ENCODE results near the gene AMBP.

The AMBP gene

GRCh38 chr9:114031948-114032840 is 45.9 kb downstream of the AMBP start:
- TF ChIP-seq, protein P1, sequence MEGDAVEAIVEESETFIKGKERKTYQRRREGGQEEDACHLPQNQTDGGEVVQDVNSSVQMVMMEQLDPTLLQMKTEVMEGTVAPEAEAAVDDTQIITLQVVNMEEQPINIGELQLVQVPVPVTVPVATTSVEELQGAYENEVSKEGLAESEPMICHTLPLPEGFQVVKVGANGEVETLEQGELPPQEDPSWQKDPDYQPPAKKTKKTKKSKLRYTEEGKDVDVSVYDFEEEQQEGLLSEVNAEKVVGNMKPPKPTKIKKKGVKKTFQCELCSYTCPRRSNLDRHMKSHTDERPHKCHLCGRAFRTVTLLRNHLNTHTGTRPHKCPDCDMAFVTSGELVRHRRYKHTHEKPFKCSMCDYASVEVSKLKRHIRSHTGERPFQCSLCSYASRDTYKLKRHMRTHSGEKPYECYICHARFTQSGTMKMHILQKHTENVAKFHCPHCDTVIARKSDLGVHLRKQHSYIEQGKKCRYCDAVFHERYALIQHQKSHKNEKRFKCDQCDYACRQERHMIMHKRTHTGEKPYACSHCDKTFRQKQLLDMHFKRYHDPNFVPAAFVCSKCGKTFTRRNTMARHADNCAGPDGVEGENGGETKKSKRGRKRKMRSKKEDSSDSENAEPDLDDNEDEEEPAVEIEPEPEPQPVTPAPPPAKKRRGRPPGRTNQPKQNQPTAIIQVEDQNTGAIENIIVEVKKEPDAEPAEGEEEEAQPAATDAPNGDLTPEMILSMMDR (IDR thresholded peaks at IDR 0.05; ENCODE audit: low read depth, low read length, missing control alignments): no peak
- no peak overlapping the region for H3K4me3 ChIP-seq (replicated peaks; ENCODE audit: low read depth, low read length)
- DNase-seq (ENCODE audit: extremely low read depth, low read depth): no peak

- TF ChIP-seq, protein P1 (IDR thresholded peaks at IDR 0.05; ENCODE audit: low read depth, low read length, missing control alignments): no peak
- H3K4me3 ChIP-seq (replicated peaks; ENCODE audit: low read depth, low read length): no peak overlapping the region
- no peak for DNase-seq (ENCODE audit: extremely low read depth, low read depth)
These were observed 47.0 kb downstream of the AMBP start for GRCh38 chr9:114031037-114031630.

DNA sequence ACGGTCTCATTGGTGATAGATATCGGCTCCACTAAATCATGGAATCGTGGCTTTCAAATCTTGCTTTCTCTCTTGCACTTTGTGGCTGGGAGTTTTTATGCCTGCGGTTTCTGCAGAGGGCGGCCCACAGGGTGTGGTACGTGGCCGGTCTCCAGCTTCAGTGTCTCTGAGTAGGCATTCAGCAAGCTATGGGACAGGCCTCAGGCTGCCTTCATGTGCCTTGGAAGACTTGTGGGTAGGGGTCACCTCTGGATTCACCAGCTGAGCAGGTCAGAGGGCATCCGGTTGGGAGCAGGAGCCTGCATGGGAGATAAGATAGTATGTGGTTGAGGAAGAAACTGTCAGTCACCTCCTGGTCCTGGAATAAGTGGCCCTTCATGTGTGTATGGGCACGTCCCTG is 47.7 kb downstream of the AMBP start:
- H3K4me3 ChIP-seq (replicated peaks; ENCODE audit: low read depth, low read length): no peak overlapping the region
- DNase-seq (ENCODE audit: extremely low read depth, low read depth): no peak
- TF ChIP-seq, protein P1 (IDR thresholded peaks at IDR 0.05; ENCODE audit: low read depth, low read length, missing control alignments): no peak

- no peak for DNase-seq (ENCODE audit: extremely low read depth, low read depth)
- no peak overlapping the region for H3K4me3 ChIP-seq (replicated peaks; ENCODE audit: low read depth, low read length)
- TF ChIP-seq, protein P1 (IDR thresholded peaks at IDR 0.05; ENCODE audit: low read depth, low read length, missing control alignments): no peak
These were observed 48.6 kb downstream of the AMBP start for GRCh38 chr9:114029311-114030170.

DNA sequence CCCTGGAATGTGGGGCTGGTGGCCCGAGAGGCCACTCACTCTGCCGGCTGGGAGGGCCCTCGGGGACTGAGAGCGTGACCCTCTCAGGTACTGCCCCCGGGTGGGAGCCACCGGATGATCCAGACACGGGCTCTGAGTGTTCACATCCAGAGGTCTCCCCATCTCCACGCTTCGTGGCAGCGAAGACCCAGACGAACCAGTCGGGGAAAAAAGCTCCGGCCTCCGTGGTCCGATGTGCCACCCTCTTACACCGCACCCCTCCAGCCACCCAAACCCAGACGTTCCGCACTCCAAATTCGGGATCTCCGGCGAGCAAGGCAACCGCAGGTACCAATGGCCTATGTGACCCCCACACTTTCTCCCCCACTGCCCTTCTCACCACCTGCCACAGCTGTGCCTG is 49.5 kb downstream of the AMBP start:
- TF ChIP-seq, protein P1 (IDR thresholded peaks at IDR 0.05; ENCODE audit: low read depth, low read length, missing control alignments): no peak
- no peak overlapping the region for H3K4me3 ChIP-seq (replicated peaks; ENCODE audit: low read depth, low read length)
- no peak for DNase-seq (ENCODE audit: extremely low read depth, low read depth)

DNA sequence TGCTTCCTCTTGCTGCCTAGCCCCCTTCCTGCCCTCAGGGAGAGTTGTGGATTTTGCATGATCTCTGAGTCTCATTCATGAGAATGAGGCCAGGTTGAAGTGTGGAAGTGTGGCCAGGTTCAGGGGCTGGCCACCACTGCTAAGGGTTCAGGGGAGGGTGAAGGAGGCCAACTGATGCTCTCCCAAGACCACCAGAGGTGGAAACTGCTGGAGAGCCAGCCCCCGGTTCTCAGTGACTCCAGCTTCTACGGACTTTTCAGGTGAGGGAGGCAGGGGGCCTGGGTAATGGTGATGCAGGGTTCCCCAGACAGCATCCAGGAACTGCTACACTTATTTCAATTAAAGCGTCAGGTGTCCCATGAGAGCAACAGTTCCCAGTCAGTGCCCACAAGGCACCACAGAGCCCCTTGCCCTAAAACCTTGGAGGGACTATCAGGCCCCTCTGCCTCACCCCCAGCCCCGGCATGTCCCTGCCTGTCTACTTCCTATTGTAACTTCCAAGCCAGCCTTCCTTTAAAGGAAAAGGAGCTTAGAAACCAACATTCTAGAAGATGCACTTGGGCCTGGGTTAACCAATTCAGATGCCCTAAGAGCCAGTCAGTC is 50.1 kb downstream of the AMBP start:
- TF ChIP-seq, protein P1 (IDR thresholded peaks at IDR 0.05; ENCODE audit: low read depth, low read length, missing control alignments): no peak
- DNase-seq (ENCODE audit: extremely low read depth, low read depth): no peak
- H3K4me3 ChIP-seq (replicated peaks; ENCODE audit: low read depth, low read length): no peak overlapping the region
